DND-41 (cell line): ENCODE data around the gene KRT86.

ENCODE experiments used
- ATAC-seq: fragments of 200-7000 bp; cut with Tn5 transposase; 3 replicates; pipeline ENCODE4 v1.9.1; 2021; ENCODE audit warnings: low read depth; ENCODE audit not compliant: insufficient read depth
- DNase-seq: peaks from one replicate; pipeline ENCODE4 v3.0.0-alpha.2; 2020
- H2AFZ ChIP-seq: 2 replicates; pipeline ENCODE4 v1.6.0; 2012; ENCODE audit warnings: low read depth, low read length
- H3K27ac ChIP-seq: 2 replicates; pipeline ENCODE4 v1.5.1; 2012; ENCODE audit warnings: low read length, inconsistent platforms
- H3K27me3 ChIP-seq: fragments of 200-600 bp; sonication (generic); 2 replicates; pipeline ENCODE4 v1.6.0; 2012; ENCODE audit warnings: low read length, mild to moderate bottlenecking, inconsistent platforms; ENCODE audit not compliant: insufficient read depth, poor library complexity
- H3K36me3 ChIP-seq: 2 replicates; pipeline ENCODE4 v1.5.1; 2012; ENCODE audit warnings: low read length, inconsistent platforms; ENCODE audit not compliant: insufficient read depth
- H3K4me1 ChIP-seq: 2 replicates; pipeline ENCODE4 v1.5.1; 2012; ENCODE audit warnings: mild to moderate bottlenecking, low read length; ENCODE audit not compliant: insufficient read depth
- H3K4me2 ChIP-seq: 2 replicates; pipeline ENCODE4 v1.6.0; 2012; ENCODE audit warnings: mild to moderate bottlenecking, moderate library complexity, low read length, inconsistent platforms; ENCODE audit not compliant: insufficient read depth
- H3K4me3 ChIP-seq, 2 experiments: fragments of 200-600 bp in 1 of 2; shearing (Covaris generic) in 1 of 2; 2 replicates each; pipeline ENCODE4 v1.5.1; 2012 to 2016; ENCODE audit warnings: inconsistent platforms in 2 of 2, low read length in 2 of 2, mild to moderate bottlenecking in 2 of 2, low read depth in 1 of 2, moderate library complexity in 1 of 2
- H3K79me2 ChIP-seq: 2 replicates; pipeline ENCODE4 v1.6.0; 2012; ENCODE audit warnings: low read length, inconsistent platforms; ENCODE audit not compliant: insufficient read depth
- H3K9ac ChIP-seq: 2 replicates; pipeline ENCODE4 v1.6.0; 2012; ENCODE audit warnings: low read depth, mild to moderate bottlenecking, inconsistent platforms, low read length, moderate library complexity
- H3K9me3 ChIP-seq: 2 replicates; pipeline ENCODE4 v1.5.1; 2012; ENCODE audit warnings: low read length, moderate library complexity, mild to moderate bottlenecking, inconsistent platforms; ENCODE audit not compliant: insufficient read depth, severe bottlenecking
- H4K20me1 ChIP-seq: 2 replicates; pipeline ENCODE4 v1.6.0; 2012; ENCODE audit warnings: low read length; ENCODE audit not compliant: insufficient read depth
- EZH2 ChIP-seq: IDR thresholded peaks from 3 replicates; pipeline ENCODE4 v1.6.1; 2012; ENCODE audit warnings: borderline replicate concordance, low read depth, mild to moderate bottlenecking, moderate library complexity, low read length, inconsistent platforms; ENCODE audit not compliant: severe bottlenecking
- TF ChIP-seq, protein P1 (sequence below): IDR thresholded peaks from 2 replicates; pipeline ENCODE4 v1.5.1; 2012; ENCODE audit warnings: borderline replicate concordance, low read length, moderate library complexity, mild to moderate bottlenecking; ENCODE audit not compliant: poor library complexity, severe bottlenecking; ENCODE audit errors: extremely low read depth

KRT86 gene

GRCh38 chr12:52245962-52246569, 28.4 kb upstream of the KRT86 start:
- H4K20me1 ChIP-seq, result 0 out of 2 replicates have a peak, but pooled peaks cover 5% of the 10 kb centered on the region
- H3K27me3 ChIP-seq, result peaks cover 6% of the 10 kb centered on the region
- no peak overlapping the region for H3K4me3 ChIP-seq
- no peak overlapping the region for H3K9ac ChIP-seq
- H3K9me3 ChIP-seq, result no peaks in the 10 kb centered on the region
- H3K36me3 ChIP-seq, result no peaks in the 10 kb centered on the region
- no peak for DNase-seq
- H3K27ac ChIP-seq, result no peak overlapping the region
- TF ChIP-seq EZH2, result no peak
- TF ChIP-seq, protein P1, sequence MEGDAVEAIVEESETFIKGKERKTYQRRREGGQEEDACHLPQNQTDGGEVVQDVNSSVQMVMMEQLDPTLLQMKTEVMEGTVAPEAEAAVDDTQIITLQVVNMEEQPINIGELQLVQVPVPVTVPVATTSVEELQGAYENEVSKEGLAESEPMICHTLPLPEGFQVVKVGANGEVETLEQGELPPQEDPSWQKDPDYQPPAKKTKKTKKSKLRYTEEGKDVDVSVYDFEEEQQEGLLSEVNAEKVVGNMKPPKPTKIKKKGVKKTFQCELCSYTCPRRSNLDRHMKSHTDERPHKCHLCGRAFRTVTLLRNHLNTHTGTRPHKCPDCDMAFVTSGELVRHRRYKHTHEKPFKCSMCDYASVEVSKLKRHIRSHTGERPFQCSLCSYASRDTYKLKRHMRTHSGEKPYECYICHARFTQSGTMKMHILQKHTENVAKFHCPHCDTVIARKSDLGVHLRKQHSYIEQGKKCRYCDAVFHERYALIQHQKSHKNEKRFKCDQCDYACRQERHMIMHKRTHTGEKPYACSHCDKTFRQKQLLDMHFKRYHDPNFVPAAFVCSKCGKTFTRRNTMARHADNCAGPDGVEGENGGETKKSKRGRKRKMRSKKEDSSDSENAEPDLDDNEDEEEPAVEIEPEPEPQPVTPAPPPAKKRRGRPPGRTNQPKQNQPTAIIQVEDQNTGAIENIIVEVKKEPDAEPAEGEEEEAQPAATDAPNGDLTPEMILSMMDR, result no peak
- H3K4me2 ChIP-seq, result no peak overlapping the region
- H3K79me2 ChIP-seq, result no peaks in the 10 kb centered on the region
- no peaks in the 10 kb centered on the region for H3K4me1 ChIP-seq
- no peak overlapping the region for H2AFZ ChIP-seq
- no peak for ATAC-seq

DNA sequence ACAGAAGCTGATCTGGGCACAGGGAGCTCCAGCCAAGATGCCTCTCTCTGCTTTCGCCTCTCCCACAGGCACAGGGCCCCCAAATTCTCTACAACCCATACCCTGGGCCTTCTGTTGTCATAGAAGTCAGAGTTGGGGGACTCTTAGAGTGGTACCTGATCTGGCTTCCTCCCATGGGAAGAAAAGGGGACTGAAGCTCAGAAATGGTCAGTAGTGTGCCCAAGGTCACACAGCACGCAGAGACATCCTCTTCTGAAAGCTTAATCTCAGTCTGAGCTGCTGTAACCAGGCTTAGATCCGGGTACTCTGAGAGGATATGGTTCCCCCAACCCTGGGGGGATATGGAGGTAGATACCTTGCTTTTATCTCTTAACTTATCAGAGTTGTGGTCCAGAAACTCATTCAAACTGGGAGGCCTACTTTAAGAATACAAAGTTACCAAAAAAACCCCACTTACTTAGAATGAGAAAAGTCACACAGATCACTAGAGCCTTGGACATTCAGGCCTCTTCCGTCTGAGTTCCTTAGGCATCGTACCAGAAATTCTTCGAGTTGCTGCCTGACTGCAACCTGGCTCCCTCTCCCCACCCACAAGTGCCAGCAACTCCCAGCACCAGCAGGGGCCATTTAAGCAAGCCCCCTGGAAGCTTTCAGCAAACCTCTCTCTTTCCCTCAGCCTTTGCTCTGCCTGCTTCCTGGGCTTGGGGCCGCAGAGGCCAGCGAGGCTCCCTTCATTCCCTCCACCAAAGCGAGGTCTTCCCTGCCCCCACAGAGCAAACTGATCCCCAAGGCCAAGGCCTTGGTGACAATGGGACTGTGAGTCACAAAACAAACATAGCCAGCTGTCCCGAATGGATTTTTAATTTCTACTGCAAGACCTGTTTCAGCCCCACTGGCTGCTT, 27.5 kb upstream of the KRT86 start:
- no peak overlapping the region for H2AFZ ChIP-seq
- no peaks in the 10 kb centered on the region for H3K4me1 ChIP-seq
- H3K27ac ChIP-seq, result no peak overlapping the region
- H3K4me3 ChIP-seq, result no peak overlapping the region
- peaks cover 6% of the 10 kb centered on the region for H3K27me3 ChIP-seq
- no peaks in the 10 kb centered on the region for H3K79me2 ChIP-seq
- DNase-seq (no peak), ATAC-seq (no peak)
- no peak overlapping the region for H3K9ac ChIP-seq
- no peak overlapping the region for H3K4me2 ChIP-seq
- H4K20me1 ChIP-seq, result 0 out of 2 replicates have a peak, but pooled peaks cover 5% of the 10 kb centered on the region
- no peaks in the 10 kb centered on the region for H3K36me3 ChIP-seq
- H3K9me3 ChIP-seq, result no peaks in the 10 kb centered on the region
- TF ChIP-seq, protein P1, result no peak
- no peak for TF ChIP-seq EZH2

- no peaks in the 10 kb centered on the region for H3K4me1 ChIP-seq
- H3K36me3 ChIP-seq, result no peaks in the 10 kb centered on the region
- H3K79me2 ChIP-seq, result no peaks in the 10 kb centered on the region
- ATAC-seq, result no peak
- H3K9ac ChIP-seq, result no peak overlapping the region
- H3K4me3 ChIP-seq, result no peak overlapping the region
- no peak for DNase-seq
- H3K27me3 ChIP-seq, result peaks cover 6% of the 10 kb centered on the region
- 0 out of 2 replicates have a peak, but pooled peaks cover 5% of the 10 kb centered on the region for H4K20me1 ChIP-seq
- TF ChIP-seq, protein P1, result no peak
- TF ChIP-seq EZH2, result no peak
- no peak overlapping the region for H2AFZ ChIP-seq
- H3K27ac ChIP-seq, result no peak overlapping the region
- no peaks in the 10 kb centered on the region for H3K9me3 ChIP-seq
- no peak overlapping the region for H3K4me2 ChIP-seq
Measured at GRCh38 chr12:52247622-52248540, 26.6 kb upstream of the KRT86 start.
